ENCODE results near the gene PBX1.

Gene PBX1

GRCh38 chr1:164733734-164734133, 174.8 kb downstream of the PBX1 start:
- DNase-seq, result no peak

- DNase-seq, result no peak
Measured at GRCh38 chr1:164735315-164736052, 176.5 kb downstream of the PBX1 start.

- DNase-seq, result no peak
Measured at GRCh38 chr1:164736137-164736536, 177.2 kb downstream of the PBX1 start.

GRCh38 chr1:164739189-164739588, 180.2 kb downstream of the PBX1 start:
- no peak for DNase-seq

GRCh38 chr1:164740000-164740526, 181.1 kb downstream of the PBX1 start:
- no peak for DNase-seq

- DNase-seq, result no peak
Measured at GRCh38 chr1:164742745-164743144, 183.8 kb downstream of the PBX1 start.

GRCh38 chr1:164743976-164744375, 185.0 kb downstream of the PBX1 start:
- no peak for DNase-seq

GRCh38 chr1:164745736-164746135, 186.8 kb downstream of the PBX1 start:
- no peak for DNase-seq

- no peak for DNase-seq
Measured at GRCh38 chr1:164746632-164747031, 187.6 kb downstream of the PBX1 start.

- no peak for DNase-seq
Measured at GRCh38 chr1:164748253-164748899, 189.4 kb downstream of the PBX1 start.

GRCh38 chr1:164753521-164754077, 194.6 kb downstream of the PBX1 start:
- no peak for DNase-seq

GRCh38 chr1:164754088-164754600, 195.2 kb downstream of the PBX1 start:
- no peak for DNase-seq

GRCh38 chr1:164755690-164756089, 196.7 kb downstream of the PBX1 start:
- DNase-seq, result no peak

- no peak for DNase-seq
Measured at GRCh38 chr1:164756741-164757140, 197.8 kb downstream of the PBX1 start.

GRCh38 chr1:164757625-164758024, 198.6 kb downstream of the PBX1 start:
- no peak for DNase-seq

- no peak for DNase-seq
Measured at GRCh38 chr1:164759144-164759920, 200.3 kb downstream of the PBX1 start.

GRCh38 chr1:164759979-164760469, 201.0 kb downstream of the PBX1 start:
- no peak for DNase-seq

- DNase-seq, result no peak
Measured at GRCh38 chr1:164760569-164760968, 201.6 kb downstream of the PBX1 start.

- no peak for DNase-seq
Measured at GRCh38 chr1:164761009-164761408, 202.0 kb downstream of the PBX1 start.

- no peak for DNase-seq
Measured at GRCh38 chr1:164763098-164763497, 204.1 kb downstream of the PBX1 start.

- DNase-seq, result no peak
Measured at GRCh38 chr1:164764333-164764732, 205.3 kb downstream of the PBX1 start.

- no peak for DNase-seq
Measured at GRCh38 chr1:164765557-164765956, 206.6 kb downstream of the PBX1 start.

All from NK-92 treated with Interleukin-12 subunit alpha and Interleukin-12 subunit beta, amount 100 ng/mL, for 24 hours (cell line).